Measurements from ENCODE around the gene URGCP. TPM values are rescaled to one million over a fixed set of nuclear protein-coding genes. Genes with fewer than 3 reads are reported as not detected.

Gene URGCP
- total and polyA plus RNA-seq, 10 of the 15 experiments (the other 5 are each of a cell fraction or from before 2014, with no cell fraction given) = 2.0 to 29.7 (median 17.5) TPM

- TF ChIP-seq BRCA1 (IDR thresholded peaks at IDR 0.05; ENCODE audit: low read depth, low read length) (no peak), JUNB (IDR thresholded peaks at IDR 0.05) (no peak), CHD1 (IDR thresholded peaks at IDR 0.05; ENCODE audit: low read depth, low read length) (no peak), NR2F1 (conservative IDR thresholded peaks at IDR 0.05) (no peak), FOS (IDR thresholded peaks at IDR 0.05; ENCODE audit: borderline replicate concordance, extremely low read depth, insufficient read length) (no peak), ZNF384 (IDR thresholded peaks at IDR 0.05; ENCODE audit: borderline replicate concordance, low read depth, low read length) (no peak), IKZF2 (IDR thresholded peaks at IDR 0.05) (no peak), POLR2AphosphoS5 (IDR thresholded peaks at IDR 0.05; ENCODE audit: low read length) (no peak), USF1 (IDR thresholded peaks at IDR 0.05; ENCODE audit: borderline replicate concordance, extremely low read length, insufficient read depth, low read depth, low read length) (no peak), ZBTB4 (CRISPR knock-in tag; IDR thresholded peaks at IDR 0.05) (no peak), RAD21 (IDR thresholded peaks at IDR 0.05; ENCODE audit: insufficient read depth, low read depth, low read length) (no peak)
Measured at GRCh38 chr7:43888993-43889945, 17.1 kb downstream of the URGCP start (continued).
